K562 (cell line): ENCODE results near the gene ZNF628. TPM values are rescaled to one million over a fixed set of nuclear protein-coding genes. Genes with fewer than 3 reads are reported as not detected.
A peak's percentile ranks its signal among the peaks of the same experiment; 100 is the strongest.

Experiments
- BMI1 ChIP-seq: fragments of 150-350 bp; IDR thresholded peaks from 2 replicates; pipeline ENCODE4 v1.6.1; 2014; ENCODE audit warnings: low read length
- CREB5 ChIP-seq: fragments of 250-450 bp; sonication (Bioruptor Pico); IDR thresholded peaks from 2 replicates; pipeline ENCODE4 v1.5.0; 2020; ENCODE audit warnings: mild to moderate bottlenecking
- EWSR1 ChIP-seq: fragments of 450-650 bp; IDR thresholded peaks from 2 replicates; pipeline ENCODE4 v1.6.1; 2018; ENCODE audit warnings: borderline replicate concordance, mild to moderate bottlenecking, low read depth, moderate library complexity; ENCODE audit not compliant: partially characterized antibody
- FOXA3 ChIP-seq, 2 experiments: fragments of 450-650 bp in 1 of 2; sonication (generic) in 1 of 2; formaldehyde crosslinking; IDR thresholded peaks in 1 of 2; conservative IDR thresholded peaks in 1 of 2; 2 replicates each; pipeline versions ENCODE4 v1.4.0 to v1.8.0; 2020 to 2022; ENCODE audit warnings: mild to moderate bottlenecking in 2 of 2, missing genetic modification reagents in 1 of 2
- HLTF ChIP-seq: fragments of 450-650 bp; IDR thresholded peaks from 2 replicates; pipeline ENCODE4 v1.6.1; 2016
- NR2C2 ChIP-seq, 2 experiments: fragments of 200-800 bp in 1 of 2; sonication (Bioruptor generic) in 1 of 2; sonication (generic) in 1 of 2; formaldehyde crosslinking in 1 of 2; IDR thresholded peaks; 2 replicates each; pipeline versions ENCODE4 v1.6.1 to v1.8.0; 2016 to 2022; ENCODE audit warnings: mild to moderate bottlenecking in 1 of 2, missing compliant biosample characterization in 1 of 2, missing genetic modification characterization in 1 of 2, missing genetic modification reagents in 1 of 2
- REST ChIP-seq, 2 experiments: fragments of 450-650 bp; formaldehyde crosslinking in 1 of 2; IDR thresholded peaks; 2 replicates each; pipeline versions ENCODE4 v1.4.0 to v1.6.1; 2014 to 2020; ENCODE audit warnings: mild to moderate bottlenecking in 2 of 2, borderline replicate concordance in 1 of 2, low read depth in 1 of 2
- SMAD2 ChIP-seq: fragments of 150-350 bp; IDR thresholded peaks from 2 replicates; pipeline ENCODE4 v1.6.1; 2014; ENCODE audit warnings: low read depth, mild to moderate bottlenecking, low read length
- TCF7 ChIP-seq: sonication (generic); IDR thresholded peaks from 2 replicates; pipeline ENCODE4 v1.6.1; 2016; ENCODE audit warnings: antibody characterized with exemption, borderline replicate concordance
- ZBTB34 ChIP-seq: fragments of 250-450 bp; sonication (Bioruptor Pico); IDR thresholded peaks from 2 replicates; pipeline ENCODE4 v1.8.0; 2021; ENCODE audit warnings: mild to moderate bottlenecking, moderate library complexity
- ZBTB49 ChIP-seq: sonication (generic); formaldehyde crosslinking; IDR thresholded peaks from 2 replicates; pipeline ENCODE4 v1.8.0; 2022; ENCODE audit warnings: missing genetic modification reagents, mild to moderate bottlenecking, borderline replicate concordance
- ZNF76 ChIP-seq: fragments of 250-450 bp; sonication (Bioruptor Pico); IDR thresholded peaks from 2 replicates; pipeline ENCODE4 v1.4.0; 2020; ENCODE audit warnings: mild to moderate bottlenecking, moderate library complexity, borderline replicate concordance
- polyA plus RNA-seq, 8 experiments: library from polyadenylated mRNA; depleted of rRNA in 4 of 8; stranded (reverse) in 5 of 8; unstranded in 3 of 8; fragments of >200 nt; fragmentation: Nextera tagmentation in 2 of 8; fragmentation: Illumina TruSeq in 1 of 8; extraction: Ambion mirVana in 2 of 8; extraction: Trizol in 1 of 8; gene quantifications; 2 replicates each; pipeline versions ENCODE4 v1.2.1 to v1.2.3, GENCODE V29; 2011 to 2014; ENCODE audit warnings: inconsistent platforms in 1 of 8, missing spikeins in 1 of 8
- total RNA-seq, 7 experiments: library from RNA; depleted of rRNA in 6 of 7; stranded (reverse); fragments of >200 nt in 6 of 7; fragmentation: Illumina TruSeq in 2 of 7; extraction: Trizol in 2 of 7; gene quantifications; 2 replicates each; pipeline versions ENCODE4 v1.2.1 to v1.2.3, GENCODE V29; 2011 to 2021; ENCODE audit warnings: low replicate concordance in 1 of 7

ZNF628 gene
- total and polyA plus RNA-seq, 9 of the 15 experiments (the other 6 are each of a cell fraction or from before 2014, with no cell fraction given): 0.13 to 13.6 (median 2.2) TPM; not detected in 3

- TF ChIP-seq REST (IDR thresholded peaks at IDR 0.05; ENCODE audit: borderline replicate concordance) (0 out of 2 replicates have a peak, but pooled peaks have one; percentile 9), REST (CRISPR knock-in tag; IDR thresholded peaks at IDR 0.05; ENCODE audit: low read depth) (no peak), CREB5 (CRISPR knock-in tag) (no peak), NR2C2 (CRISPR knock-in tag; IDR thresholded peaks at IDR 0.05) (no peak), NR2C2 (tag; IDR thresholded peaks at IDR 0.05) (no peak), BMI1 (no peak), ZBTB34 (CRISPR knock-in tag) (no peak), ZBTB49 (CRISPR knock-in tag) (no peak), SMAD2 (no peak), TCF7 (no peak), ZNF76 (CRISPR knock-in tag) (no peak), FOXA3 (CRISPR knock-in tag; conservative IDR thresholded peaks at IDR 0.05 in 1 of 2, IDR thresholded peaks at IDR 0.05 in 1 of 2) (peak in 1 of 2 experiments; percentile 21; a peak in 1 of 4 replicates), EWSR1 (no peak), HLTF (no peak)
Observed at GRCh38 chr19:55440411-55441105, 35.9 kb upstream of the ZNF628 start (continued).
